ENCODE results near the gene CFAP68. TPM values are rescaled to one million over a fixed set of nuclear protein-coding genes. Genes with fewer than 3 reads are reported as not detected.

Gene CFAP68
- total RNA-seq, 1 experiment from 2014 or later: 23.4 TPM

DNA sequence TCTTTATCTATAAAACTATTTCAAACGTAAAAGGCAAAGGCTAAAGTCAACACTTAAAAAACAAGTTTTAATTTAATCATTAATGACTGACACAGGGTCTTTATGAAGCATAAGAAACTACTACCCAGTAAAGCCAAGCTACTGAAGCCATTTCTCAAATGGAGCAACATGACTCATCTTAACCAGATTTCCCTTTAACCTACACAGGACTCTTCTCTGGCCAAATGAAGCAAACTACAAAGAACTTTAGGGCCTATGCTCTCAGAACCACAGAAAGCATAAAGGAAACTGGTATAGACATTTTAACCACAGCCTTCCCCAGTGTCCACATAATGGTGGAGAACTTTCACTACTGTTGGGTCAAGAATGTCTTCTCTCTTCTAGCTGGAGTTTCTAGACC lies 42.6 kb upstream of the CFAP68 start:
- Histone ChIP-seq H2BK120ac (ENCODE audit: low read depth, low read length, poor library complexity, severe bottlenecking) (no peak overlapping the region), H3K4me2 (ENCODE audit: insufficient read depth, insufficient read length, low read length) (no peak overlapping the region), H3K56ac (ENCODE audit: insufficient read length, low read depth, low read length) (no peak overlapping the region), H2BK5ac (ENCODE audit: insufficient read length, low read length) (no peak overlapping the region), H2AFZ (ENCODE audit: low read length) (no peak overlapping the region), H3K79me1 (ENCODE audit: insufficient read depth, low read depth, low read length, poor library complexity, severe bottlenecking) (no peaks in the 10 kb centered on the region), H3K9ac (ENCODE audit: extremely low read depth, insufficient read length, low read length) (no peak overlapping the region), H2BK12ac (ENCODE audit: insufficient read length, low read depth, low read length) (no peak overlapping the region), H4K91ac (ENCODE audit: insufficient read length, low read depth, low read length) (no peak overlapping the region), H3K79me2 (ENCODE audit: insufficient read depth, low read length) (no peaks in the 10 kb centered on the region), H3K27ac (ENCODE audit: insufficient read length, low read depth, low read length) (no peak overlapping the region), H4K8ac (replicated peaks; ENCODE audit: insufficient read length, low read depth, low read length) (no peak overlapping the region), H4K20me1 (ENCODE audit: control insufficient read depth, insufficient read depth, insufficient read length) (no peaks in the 10 kb centered on the region), H3K14ac (ENCODE audit: insufficient read depth, low read length) (no peak overlapping the region), H3K23me2 (ENCODE audit: insufficient read length, low read depth, low read length, poor library complexity, severe bottlenecking) (no peaks in the 10 kb centered on the region), H2AK5ac (ENCODE audit: insufficient read length, low read length) (no peak overlapping the region), H3K9me3 (ENCODE audit: control insufficient read depth, low read depth, low read length) (no peaks in the 10 kb centered on the region), H4K5ac (ENCODE audit: insufficient read length, low read depth, low read length) (no peak overlapping the region), H3K23ac (ENCODE audit: insufficient read length, low read depth, low read length) (no peak overlapping the region), H3K4me1 (ENCODE audit: insufficient read depth, low read length) (no peaks in the 10 kb centered on the region; the same call in 1 of the 2 replicates), H3K4ac (ENCODE audit: low read depth, low read length) (no peak overlapping the region), H3K27me3 (ENCODE audit: insufficient read depth, low read length) (no peaks in the 10 kb centered on the region), H3K18ac (ENCODE audit: insufficient read length, low read depth, low read length) (no peak overlapping the region), H2BK20ac (ENCODE audit: low read depth, low read length, poor library complexity, severe bottlenecking) (no peak overlapping the region), H3T11ph (ENCODE audit: low read length) (no peak overlapping the region), H2BK15ac (ENCODE audit: low read depth, low read length) (no peak overlapping the region)
- WGBS (ENCODE audit: extremely low coverage, insufficient read length, low lambda C conversion rate): no CpG with 5 or more reads among the region's 1 CpG
- H3K4me1 Mint-ChIP-seq: peaks cover 17 to 19% of the 10 kb centered on the region in 2 experiments
- no peaks in the 10 kb centered on the region for H3K9me3 Mint-ChIP-seq
- H3K27me3 Mint-ChIP-seq (ENCODE audit: low read depth): no peaks in the 10 kb centered on the region
- TF ChIP-seq, protein P1, sequence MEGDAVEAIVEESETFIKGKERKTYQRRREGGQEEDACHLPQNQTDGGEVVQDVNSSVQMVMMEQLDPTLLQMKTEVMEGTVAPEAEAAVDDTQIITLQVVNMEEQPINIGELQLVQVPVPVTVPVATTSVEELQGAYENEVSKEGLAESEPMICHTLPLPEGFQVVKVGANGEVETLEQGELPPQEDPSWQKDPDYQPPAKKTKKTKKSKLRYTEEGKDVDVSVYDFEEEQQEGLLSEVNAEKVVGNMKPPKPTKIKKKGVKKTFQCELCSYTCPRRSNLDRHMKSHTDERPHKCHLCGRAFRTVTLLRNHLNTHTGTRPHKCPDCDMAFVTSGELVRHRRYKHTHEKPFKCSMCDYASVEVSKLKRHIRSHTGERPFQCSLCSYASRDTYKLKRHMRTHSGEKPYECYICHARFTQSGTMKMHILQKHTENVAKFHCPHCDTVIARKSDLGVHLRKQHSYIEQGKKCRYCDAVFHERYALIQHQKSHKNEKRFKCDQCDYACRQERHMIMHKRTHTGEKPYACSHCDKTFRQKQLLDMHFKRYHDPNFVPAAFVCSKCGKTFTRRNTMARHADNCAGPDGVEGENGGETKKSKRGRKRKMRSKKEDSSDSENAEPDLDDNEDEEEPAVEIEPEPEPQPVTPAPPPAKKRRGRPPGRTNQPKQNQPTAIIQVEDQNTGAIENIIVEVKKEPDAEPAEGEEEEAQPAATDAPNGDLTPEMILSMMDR (conservative IDR thresholded peaks at IDR 0.05): no peak
- no peak for DNase-seq
- no peak overlapping the region for H3K4me3 Mint-ChIP-seq
- no peak overlapping the region for H3K27ac Mint-ChIP-seq
- H3K36me3 Mint-ChIP-seq (ENCODE audit: insufficient read depth in 1 of 3, low read depth in 3 of 3): peaks cover 0 to 15% (median 4%) of the 10 kb centered on the region in 3 experiments; a peak in 3 of 7 replicates

All from H9 (cell line).